OCI-LY1 (cell line): ENCODE measurements around the gene PTPRT.

Experiments used
- H2AFZ ChIP-seq: fragments of 200-600 bp; sonication (generic), shearing (Covaris generic); 2 replicates; pipeline ENCODE4 v1.6.0; 2014; ENCODE audit warnings: antibody characterized with exemption, mild to moderate bottlenecking, low read length
- H3F3A ChIP-seq: fragments of 200-600 bp; sonication (generic), shearing (Covaris generic); 2 replicates; pipeline ENCODE4 v1.6.0; 2014; ENCODE audit warnings: mild to moderate bottlenecking, antibody characterized with exemption, low read length, moderate library complexity; ENCODE audit not compliant: insufficient read depth
- H3K27ac ChIP-seq: fragments of 200-600 bp; sonication (generic); 2 replicates; pipeline ENCODE4 v1.5.1; 2014; ENCODE audit warnings: low read length, mixed run types, mild to moderate bottlenecking, low read depth; ENCODE audit not compliant: poor library complexity, severe bottlenecking
- H3K27me3 ChIP-seq: fragments of 200-600 bp; sonication (generic); 2 replicates; pipeline ENCODE4 v1.6.0; 2014; ENCODE audit warnings: antibody characterized with exemption, mild to moderate bottlenecking, low read length, moderate library complexity; ENCODE audit not compliant: insufficient read depth
- H3K36me3 ChIP-seq: fragments of 200-600 bp; sonication (generic); 2 replicates; pipeline ENCODE4 v1.6.1; 2014; ENCODE audit warnings: mild to moderate bottlenecking, antibody characterized with exemption, low read length, moderate library complexity, mixed read lengths; ENCODE audit not compliant: insufficient read depth
- H3K4me1 ChIP-seq: fragments of 200-600 bp; sonication (generic); 2 replicates; pipeline ENCODE4 v1.5.1; 2014; ENCODE audit warnings: mild to moderate bottlenecking, low read length, moderate library complexity; ENCODE audit not compliant: insufficient read depth, severe bottlenecking
- H3K4me2 ChIP-seq: fragments of 200-600 bp; sonication (generic), shearing (Covaris generic); 2 replicates; pipeline ENCODE4 v1.6.1; 2014; ENCODE audit warnings: low read length
- H3K4me3 ChIP-seq: fragments of 200-600 bp; sonication (generic); 2 replicates; pipeline ENCODE4 v1.5.1; 2014; ENCODE audit warnings: low read length, low read depth, mild to moderate bottlenecking, mixed read lengths; ENCODE audit not compliant: poor library complexity, severe bottlenecking
- H3K79me2 ChIP-seq: fragments of 200-600 bp; shearing (Covaris generic); 2 replicates; pipeline ENCODE4 v1.6.1; 2016; ENCODE audit warnings: mixed run types, low read length, mixed read lengths; ENCODE audit not compliant: insufficient read depth
- H3K9ac ChIP-seq: fragments of 200-600 bp; sonication (generic), shearing (Covaris generic); 2 replicates; pipeline ENCODE4 v1.6.1; 2014; ENCODE audit warnings: mild to moderate bottlenecking, low read length, mixed read lengths
- H3K9me2 ChIP-seq: fragments of 200-600 bp; sonication (generic), shearing (Covaris generic); 2 replicates; pipeline ENCODE4 v1.6.1; 2014; ENCODE audit warnings: low read depth, mild to moderate bottlenecking, low read length, mixed read lengths
- H3K9me3 ChIP-seq: fragments of 200-600 bp; shearing (Covaris generic); 2 replicates; pipeline ENCODE4 v1.6.1; 2014; ENCODE audit warnings: low read length, mixed read lengths
- H4K20me1 ChIP-seq: fragments of 200-600 bp; sonication (generic), shearing (Covaris generic); 2 replicates; pipeline ENCODE4 v1.6.0; 2016; ENCODE audit warnings: mild to moderate bottlenecking, low read length; ENCODE audit not compliant: insufficient read depth
- CTCF ChIP-seq: fragments of 200-600 bp; sonication (generic), shearing (Covaris generic); IDR thresholded peaks from 2 replicates; pipeline ENCODE4 v1.5.1; 2017; ENCODE audit warnings: mild to moderate bottlenecking, antibody characterized with exemption, low read length, moderate library complexity, mixed read lengths
- EZH2 ChIP-seq: fragments of 200-600 bp; sonication (generic), shearing (Covaris generic); IDR thresholded peaks from 2 replicates; pipeline ENCODE4 v1.8.0; 2017; ENCODE audit warnings: borderline replicate concordance, mixed run types, mild to moderate bottlenecking, antibody characterized with exemption, low read length, moderate library complexity, mixed read lengths

Gene PTPRT

DNA sequence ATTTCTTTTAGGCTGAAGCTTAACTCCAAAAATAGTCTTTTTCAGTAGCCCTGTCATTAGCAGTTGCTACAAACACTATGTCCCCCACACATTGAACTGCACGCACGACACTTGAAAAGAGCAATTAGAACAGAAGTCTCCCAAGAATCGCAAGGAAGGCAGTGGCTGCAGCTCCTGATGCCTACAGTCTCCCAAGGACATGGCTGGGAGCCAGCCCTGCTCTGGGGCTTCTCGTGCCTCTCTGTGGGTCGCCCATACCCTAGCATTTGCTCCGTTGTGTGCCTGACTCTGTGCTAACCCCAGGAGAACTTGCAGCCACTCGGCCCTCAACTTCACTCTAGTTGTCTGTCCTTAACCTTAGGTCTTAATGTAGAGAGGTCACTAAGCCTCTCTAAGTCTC, 454.2 kb downstream of the PTPRT start:
- Histone ChIP-seq H3K27me3 (no peaks in the 10 kb centered on the region), H3K79me2 (no peaks in the 10 kb centered on the region), H3K4me3 (no peak overlapping the region), H3K9me2 (no peaks in the 10 kb centered on the region), H3K36me3 (no peaks in the 10 kb centered on the region), H3K4me2 (no peak overlapping the region), H2AFZ (no peak overlapping the region), H3F3A (no peaks in the 10 kb centered on the region), H3K27ac (no peak overlapping the region), H3K9ac (no peak overlapping the region), H3K9me3 (no peaks in the 10 kb centered on the region), H3K4me1 (no peaks in the 10 kb centered on the region), H4K20me1 (no peaks in the 10 kb centered on the region)
- TF ChIP-seq EZH2 (no peak), CTCF (no peak)

- H3K79me2 ChIP-seq, result no peaks in the 10 kb centered on the region
- H3K4me1 ChIP-seq, result no peaks in the 10 kb centered on the region
- H3F3A ChIP-seq, result no peaks in the 10 kb centered on the region
- H3K36me3 ChIP-seq, result no peaks in the 10 kb centered on the region
- H3K9me3 ChIP-seq, result no peaks in the 10 kb centered on the region
- no peaks in the 10 kb centered on the region for H3K27me3 ChIP-seq
- no peak overlapping the region for H3K9ac ChIP-seq
- H4K20me1 ChIP-seq, result no peaks in the 10 kb centered on the region
- TF ChIP-seq CTCF (no peak), EZH2 (no peak)
- H3K27ac ChIP-seq, result no peak overlapping the region
- no peaks in the 10 kb centered on the region for H3K9me2 ChIP-seq
- no peak overlapping the region for H3K4me3 ChIP-seq
- no peak overlapping the region for H3K4me2 ChIP-seq
- no peak overlapping the region for H2AFZ ChIP-seq
Observed at GRCh38 chr20:42734660-42735368, 454.9 kb downstream of the PTPRT start.

DNA sequence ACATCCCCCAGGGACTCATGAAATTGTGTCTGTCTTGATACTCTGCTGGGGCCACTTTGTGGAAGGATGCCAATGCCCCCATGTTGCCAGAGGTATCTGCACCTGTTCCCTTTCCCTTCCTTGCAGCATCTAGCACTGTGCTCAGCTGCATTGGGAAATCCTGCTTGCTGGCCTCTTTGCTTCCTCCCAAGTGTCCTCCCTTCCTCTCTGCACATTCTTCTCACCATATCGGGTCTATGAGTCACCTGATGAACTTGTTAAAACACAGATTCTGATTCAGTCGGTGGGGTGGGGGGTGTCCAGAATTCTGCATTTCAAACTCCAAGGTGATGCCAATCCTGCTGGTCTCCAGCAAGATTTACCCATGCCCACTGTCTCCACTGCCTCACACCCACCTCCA, 467.8 kb downstream of the PTPRT start:
- no peaks in the 10 kb centered on the region for H3K79me2 ChIP-seq
- H3F3A ChIP-seq, result no peaks in the 10 kb centered on the region
- peaks cover 14% of the 10 kb centered on the region for H3K4me1 ChIP-seq
- TF ChIP-seq EZH2 (no peak), CTCF (no peak)
- H3K36me3 ChIP-seq, result no peaks in the 10 kb centered on the region
- no peaks in the 10 kb centered on the region for H3K9me2 ChIP-seq
- H3K4me2 ChIP-seq, result no peak overlapping the region
- H4K20me1 ChIP-seq, result no peaks in the 10 kb centered on the region
- H3K27ac ChIP-seq, result no peak overlapping the region
- no peaks in the 10 kb centered on the region for H3K9me3 ChIP-seq
- H3K4me3 ChIP-seq, result no peak overlapping the region
- H2AFZ ChIP-seq, result no peak overlapping the region
- no peaks in the 10 kb centered on the region for H3K27me3 ChIP-seq
- no peak overlapping the region for H3K9ac ChIP-seq
